ENCODE results near the gene GRIK2.

Gene GRIK2

DNA sequence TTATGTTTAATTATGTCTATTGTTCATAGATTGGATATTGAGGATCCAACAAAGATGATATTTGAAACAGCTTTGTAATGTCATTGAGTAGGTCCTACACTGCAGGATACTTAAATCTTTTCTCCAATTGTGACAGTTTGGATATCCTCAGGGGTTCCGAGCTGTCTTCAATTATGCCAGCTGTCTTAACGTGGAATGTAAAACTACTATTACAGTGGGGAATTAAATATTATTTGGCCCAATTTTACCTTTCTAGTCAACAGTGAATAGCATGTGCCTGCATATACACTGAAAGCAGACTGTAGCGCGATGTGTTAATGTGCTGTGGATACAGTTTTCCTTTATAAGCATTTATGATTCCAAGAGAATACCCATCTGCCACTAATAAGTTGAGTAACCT is 156.9 kb downstream of the GRIK2 start:
- H3K27ac ChIP-seq, result no peak overlapping the region
- TF ChIP-seq, protein P1, sequence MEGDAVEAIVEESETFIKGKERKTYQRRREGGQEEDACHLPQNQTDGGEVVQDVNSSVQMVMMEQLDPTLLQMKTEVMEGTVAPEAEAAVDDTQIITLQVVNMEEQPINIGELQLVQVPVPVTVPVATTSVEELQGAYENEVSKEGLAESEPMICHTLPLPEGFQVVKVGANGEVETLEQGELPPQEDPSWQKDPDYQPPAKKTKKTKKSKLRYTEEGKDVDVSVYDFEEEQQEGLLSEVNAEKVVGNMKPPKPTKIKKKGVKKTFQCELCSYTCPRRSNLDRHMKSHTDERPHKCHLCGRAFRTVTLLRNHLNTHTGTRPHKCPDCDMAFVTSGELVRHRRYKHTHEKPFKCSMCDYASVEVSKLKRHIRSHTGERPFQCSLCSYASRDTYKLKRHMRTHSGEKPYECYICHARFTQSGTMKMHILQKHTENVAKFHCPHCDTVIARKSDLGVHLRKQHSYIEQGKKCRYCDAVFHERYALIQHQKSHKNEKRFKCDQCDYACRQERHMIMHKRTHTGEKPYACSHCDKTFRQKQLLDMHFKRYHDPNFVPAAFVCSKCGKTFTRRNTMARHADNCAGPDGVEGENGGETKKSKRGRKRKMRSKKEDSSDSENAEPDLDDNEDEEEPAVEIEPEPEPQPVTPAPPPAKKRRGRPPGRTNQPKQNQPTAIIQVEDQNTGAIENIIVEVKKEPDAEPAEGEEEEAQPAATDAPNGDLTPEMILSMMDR (IDR thresholded peaks at IDR 0.05), result no peak
- no peak for TF ChIP-seq ZFX (IDR thresholded peaks at IDR 0.05; ENCODE audit: borderline replicate concordance)

GRCh38 chr6:101554231-101554630 is 160.7 kb downstream of the GRIK2 start:
- no peak for TF ChIP-seq ZFX (IDR thresholded peaks at IDR 0.05; ENCODE audit: borderline replicate concordance)
- TF ChIP-seq, protein P1 (IDR thresholded peaks at IDR 0.05), result no peak
- no peak overlapping the region for H3K27ac ChIP-seq

GRCh38 chr6:101558712-101559111 is 165.2 kb downstream of the GRIK2 start:
- TF ChIP-seq ZFX (IDR thresholded peaks at IDR 0.05; ENCODE audit: borderline replicate concordance), result no peak
- TF ChIP-seq, protein P1 (IDR thresholded peaks at IDR 0.05), result no peak
- H3K27ac ChIP-seq, result no peak overlapping the region

DNA sequence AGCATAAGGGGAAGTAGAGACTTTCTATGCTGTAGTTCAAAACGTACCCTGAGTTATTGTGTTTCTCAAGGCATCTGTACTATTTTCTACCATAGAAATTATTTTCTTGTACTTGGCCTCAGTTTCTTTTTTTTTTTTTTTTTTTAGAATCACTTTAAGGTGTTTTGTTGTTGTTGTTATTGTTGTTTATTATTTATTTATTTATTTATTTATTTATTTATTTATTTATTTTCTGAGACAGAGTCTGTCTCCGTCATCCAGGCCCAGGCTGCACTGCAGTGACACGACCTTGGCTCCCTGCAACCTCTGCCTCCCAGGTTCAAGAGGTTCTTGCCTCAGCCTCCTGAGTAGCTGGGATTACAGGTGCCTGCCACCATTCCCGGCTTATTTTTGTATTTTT is 179.1 kb downstream of the GRIK2 start:
- TF ChIP-seq ZFX (IDR thresholded peaks at IDR 0.05; ENCODE audit: borderline replicate concordance), result no peak
- TF ChIP-seq, protein P1 (IDR thresholded peaks at IDR 0.05), result no peak
- no peak overlapping the region for H3K27ac ChIP-seq

DNA sequence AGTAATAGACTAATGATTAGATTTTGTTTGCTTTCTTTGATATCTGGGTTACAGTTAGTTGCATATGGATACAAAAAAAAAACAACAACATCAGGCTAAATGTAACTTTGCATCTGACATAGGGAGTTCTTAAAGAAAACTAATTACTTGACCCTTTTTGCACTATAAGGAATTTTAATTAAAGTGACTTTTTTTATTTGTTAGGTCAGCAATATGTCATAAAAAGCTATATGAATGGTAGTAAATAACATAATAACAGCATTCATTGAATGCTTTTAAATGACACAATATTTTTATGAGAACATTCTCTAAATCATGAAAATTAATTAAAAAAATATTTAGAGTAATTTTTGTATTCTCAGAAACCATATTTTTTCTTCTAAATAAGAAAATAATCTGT is 183.6 kb downstream of the GRIK2 start:
- no peak overlapping the region for H3K27ac ChIP-seq
- TF ChIP-seq ZFX (IDR thresholded peaks at IDR 0.05; ENCODE audit: borderline replicate concordance), result no peak
- TF ChIP-seq, protein P1 (IDR thresholded peaks at IDR 0.05), result no peak

DNA sequence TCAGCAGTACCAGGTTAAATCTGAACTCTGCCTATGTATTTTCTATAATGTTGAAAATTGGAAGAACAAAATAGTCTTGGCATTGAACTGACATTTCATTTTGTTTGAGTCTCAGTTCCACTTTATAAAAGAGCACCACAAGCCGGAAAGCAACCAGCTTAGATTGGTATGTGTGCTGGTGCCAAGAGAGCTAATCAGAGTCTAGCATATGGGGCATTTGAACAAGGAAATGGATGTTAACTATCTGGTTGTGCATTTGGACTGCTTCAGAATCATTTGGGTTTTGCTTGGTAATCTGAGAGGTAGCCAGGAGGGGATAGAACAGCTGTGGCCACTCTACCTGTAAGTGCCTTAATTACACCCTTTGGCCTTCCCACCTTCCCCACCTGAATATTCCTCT is 184.8 kb downstream of the GRIK2 start:
- no peak for TF ChIP-seq ZFX (IDR thresholded peaks at IDR 0.05; ENCODE audit: borderline replicate concordance)
- TF ChIP-seq, protein P1 (IDR thresholded peaks at IDR 0.05), result no peak
- H3K27ac ChIP-seq, result no peak overlapping the region

DNA sequence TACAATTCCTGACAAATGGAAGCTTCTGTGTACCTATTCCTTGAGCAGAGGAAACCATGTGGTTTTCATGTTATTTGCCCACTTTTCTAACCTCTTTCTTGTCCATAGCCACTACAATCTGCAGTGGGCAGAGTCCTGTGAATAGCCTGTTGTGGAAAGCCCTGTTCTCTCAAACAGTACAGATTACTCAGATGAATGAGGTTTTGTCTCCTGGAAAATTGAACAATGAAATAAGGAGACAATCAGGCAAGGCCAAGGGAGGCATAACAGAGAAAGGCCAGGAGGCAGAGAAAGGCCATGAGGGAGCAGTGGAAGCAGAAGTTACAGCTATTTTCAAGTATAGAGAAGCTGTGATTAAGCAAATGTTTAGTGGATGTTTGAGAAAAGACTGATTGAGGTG is 189.3 kb downstream of the GRIK2 start:
- no peak overlapping the region for H3K27ac ChIP-seq
- TF ChIP-seq ZFX (IDR thresholded peaks at IDR 0.05; ENCODE audit: borderline replicate concordance), result no peak
- TF ChIP-seq, protein P1 (IDR thresholded peaks at IDR 0.05), result no peak
